Measurements from ENCODE around the gene SYT1. TPM values are rescaled to one million over a fixed set of nuclear protein-coding genes. Genes with fewer than 3 reads are reported as not detected.
A peak's percentile ranks its signal among the peaks of the same experiment; 100 is the strongest.

SYT1 gene
- total RNA-seq, 1 experiment from 2014 or later = 80.9 TPM

DNA sequence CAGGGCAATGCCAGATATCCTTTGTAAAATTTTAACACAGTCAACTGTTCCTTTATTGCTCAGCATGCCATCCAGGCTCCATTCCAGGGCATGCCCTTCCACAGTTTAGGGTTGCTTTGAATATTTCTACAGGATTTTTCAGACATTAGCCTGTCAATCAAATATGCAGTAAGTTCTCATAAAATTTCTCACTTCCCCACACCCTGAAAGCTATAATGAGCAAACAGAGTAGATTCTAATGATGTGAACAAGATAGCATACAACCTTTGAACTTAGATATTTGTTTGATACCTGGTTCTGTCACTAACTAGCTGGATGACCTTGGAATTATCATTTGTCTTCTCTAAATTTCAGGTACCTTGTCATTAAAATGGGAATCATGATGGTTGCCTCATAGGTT, 251.2 kb downstream of the SYT1 start:
- Histone ChIP-seq H3K4me1 (ENCODE audit: insufficient read depth, low read length, poor library complexity, severe bottlenecking) (peaks cover 58% of the 10 kb centered on the region), H3K9me3 (ENCODE audit: low read depth, low read length, poor library complexity, severe bottlenecking) (no peaks in the 10 kb centered on the region), H3K36me3 (ENCODE audit: insufficient read depth, low read length, poor library complexity, severe bottlenecking) (no peaks in the 10 kb centered on the region), H3K4me3 (ENCODE audit: low read depth, low read length, poor library complexity, severe bottlenecking) (no peak overlapping the region), H3K27me3 (replicated peaks; ENCODE audit: insufficient read depth, low read depth, low read length, poor library complexity) (no peaks in the 10 kb centered on the region), H3K27ac (ENCODE audit: low read depth, low read length, poor library complexity, severe bottlenecking) (no peak overlapping the region)
- BruUV-seq (replicated peaks) = no TSS peak
- CTCF ChIA-PET = no interaction called here
- intact Hi-C loops (cut with micrococcal nuclease; ENCODE audit: unreplicated experiment) = no loop called here
- DNase-seq (ENCODE audit: low spot score) = no peak
- POLR2A ChIA-PET (ENCODE audit: low non-redundant PET) = no interaction called here
- TF ChIP-seq EZH2 (IDR thresholded peaks at IDR 0.05; ENCODE audit: borderline replicate concordance, low read depth, low read length, poor library complexity, severe bottlenecking) = no peak
- TF ChIP-seq, protein P1, sequence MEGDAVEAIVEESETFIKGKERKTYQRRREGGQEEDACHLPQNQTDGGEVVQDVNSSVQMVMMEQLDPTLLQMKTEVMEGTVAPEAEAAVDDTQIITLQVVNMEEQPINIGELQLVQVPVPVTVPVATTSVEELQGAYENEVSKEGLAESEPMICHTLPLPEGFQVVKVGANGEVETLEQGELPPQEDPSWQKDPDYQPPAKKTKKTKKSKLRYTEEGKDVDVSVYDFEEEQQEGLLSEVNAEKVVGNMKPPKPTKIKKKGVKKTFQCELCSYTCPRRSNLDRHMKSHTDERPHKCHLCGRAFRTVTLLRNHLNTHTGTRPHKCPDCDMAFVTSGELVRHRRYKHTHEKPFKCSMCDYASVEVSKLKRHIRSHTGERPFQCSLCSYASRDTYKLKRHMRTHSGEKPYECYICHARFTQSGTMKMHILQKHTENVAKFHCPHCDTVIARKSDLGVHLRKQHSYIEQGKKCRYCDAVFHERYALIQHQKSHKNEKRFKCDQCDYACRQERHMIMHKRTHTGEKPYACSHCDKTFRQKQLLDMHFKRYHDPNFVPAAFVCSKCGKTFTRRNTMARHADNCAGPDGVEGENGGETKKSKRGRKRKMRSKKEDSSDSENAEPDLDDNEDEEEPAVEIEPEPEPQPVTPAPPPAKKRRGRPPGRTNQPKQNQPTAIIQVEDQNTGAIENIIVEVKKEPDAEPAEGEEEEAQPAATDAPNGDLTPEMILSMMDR (conservative IDR thresholded peaks at IDR 0.05; ENCODE audit: low read depth, low read length) = no peak

DNA sequence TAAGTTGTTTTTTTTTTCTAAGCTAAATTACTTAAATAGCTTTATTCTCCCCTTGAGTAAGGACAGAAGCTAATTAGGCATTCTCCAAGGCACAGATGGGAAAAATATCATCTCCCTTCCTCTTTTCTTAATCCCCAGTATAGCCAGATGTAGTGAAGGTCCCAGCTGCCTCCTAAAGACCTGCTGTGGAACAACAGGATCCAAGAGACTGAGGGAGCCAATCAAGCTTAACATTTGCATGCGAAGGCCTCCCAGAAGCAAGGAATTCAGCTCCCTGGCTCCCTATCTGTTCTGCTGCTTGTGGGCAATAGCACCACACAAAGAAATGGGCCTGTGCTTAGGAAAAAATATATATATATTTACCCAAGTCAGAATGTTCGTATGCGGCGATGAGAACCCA, 255.2 kb downstream of the SYT1 start:
- Histone ChIP-seq H3K4me1 (ENCODE audit: insufficient read depth, low read length, poor library complexity, severe bottlenecking) (peaks cover 48% of the 10 kb centered on the region), H3K9me3 (ENCODE audit: low read depth, low read length, poor library complexity, severe bottlenecking) (no peaks in the 10 kb centered on the region), H3K27me3 (replicated peaks; ENCODE audit: insufficient read depth, low read depth, low read length, poor library complexity) (no peaks in the 10 kb centered on the region), H3K36me3 (ENCODE audit: insufficient read depth, low read length, poor library complexity, severe bottlenecking) (no peaks in the 10 kb centered on the region), H3K4me3 (ENCODE audit: low read depth, low read length, poor library complexity, severe bottlenecking) (no peak overlapping the region), H3K27ac (ENCODE audit: low read depth, low read length, poor library complexity, severe bottlenecking) (peak overlapping the region; percentile 52)
- ChIA-PET CTCF (interaction anchor here (0.8 kb wide), 1 partner anchor 639 kb away, joined by 3 read pairs; no protein-coding TSS in a partner anchor), POLR2A (ENCODE audit: low non-redundant PET) (interaction anchor here (0.6 kb wide), 1 partner anchor 41 kb away, joined by 4 read pairs; no protein-coding TSS in a partner anchor)
- intact Hi-C loops (cut with micrococcal nuclease; ENCODE audit: unreplicated experiment) = loop anchor here (10.0 kb wide), 1 partner anchor 255 kb away; no protein-coding TSS in a partner anchor
- peak; percentile 85 for DNase-seq (ENCODE audit: low spot score)
- no TSS peak for BruUV-seq (replicated peaks)
- no peak for TF ChIP-seq EZH2 (IDR thresholded peaks at IDR 0.05; ENCODE audit: borderline replicate concordance, low read depth, low read length, poor library complexity, severe bottlenecking)
- TF ChIP-seq, protein P1 (conservative IDR thresholded peaks at IDR 0.05; ENCODE audit: low read depth, low read length) = peak; percentile 59

DNA sequence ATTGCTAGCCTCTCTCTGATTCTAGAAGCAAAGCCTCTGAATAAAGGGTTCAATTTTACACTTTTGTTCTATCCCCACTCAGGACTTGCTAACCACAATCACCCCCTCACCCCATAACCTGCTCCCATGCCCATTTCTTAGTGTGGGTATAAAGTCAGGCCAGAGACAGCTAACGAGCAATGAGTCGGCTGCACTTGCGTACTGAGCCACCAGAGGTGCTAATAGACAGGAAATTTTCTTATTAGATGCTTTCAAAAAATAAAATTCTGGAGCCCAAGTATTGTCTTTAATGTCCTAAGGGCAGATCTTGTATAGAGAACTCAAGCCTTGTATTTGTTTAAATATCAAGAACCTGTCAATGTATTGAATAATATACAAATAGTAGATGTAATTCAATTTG, 256.9 kb downstream of the SYT1 start:
- BruUV-seq (replicated peaks) = no TSS peak
- Histone ChIP-seq H3K27me3 (replicated peaks; ENCODE audit: insufficient read depth, low read depth, low read length, poor library complexity) (no peaks in the 10 kb centered on the region), H3K4me1 (ENCODE audit: insufficient read depth, low read length, poor library complexity, severe bottlenecking) (peaks cover 36% of the 10 kb centered on the region), H3K4me3 (ENCODE audit: low read depth, low read length, poor library complexity, severe bottlenecking) (no peak overlapping the region), H3K27ac (ENCODE audit: low read depth, low read length, poor library complexity, severe bottlenecking) (no peak overlapping the region), H3K36me3 (ENCODE audit: insufficient read depth, low read length, poor library complexity, severe bottlenecking) (no peaks in the 10 kb centered on the region), H3K9me3 (ENCODE audit: low read depth, low read length, poor library complexity, severe bottlenecking) (no peaks in the 10 kb centered on the region)
- CTCF ChIA-PET = interaction anchor here (0.9 kb wide), 1 partner anchor 53 kb away, joined by 3 read pairs; no protein-coding TSS in a partner anchor
- DNase-seq (ENCODE audit: low spot score) = peak; percentile 33
- POLR2A ChIA-PET (ENCODE audit: low non-redundant PET) = no interaction called here
- intact Hi-C loops (cut with micrococcal nuclease; ENCODE audit: unreplicated experiment) = loop anchor here (10.0 kb wide), 1 partner anchor 253 kb away; no protein-coding TSS in a partner anchor
- TF ChIP-seq EZH2 (IDR thresholded peaks at IDR 0.05; ENCODE audit: borderline replicate concordance, low read depth, low read length, poor library complexity, severe bottlenecking) = no peak
- TF ChIP-seq, protein P1 (conservative IDR thresholded peaks at IDR 0.05; ENCODE audit: low read depth, low read length) = peak; percentile 67

Data from A673 (cell line).